Activated T-cell treated with anti-CD3 and anti-CD28 coated beads, Interleukin-2, amount 50 U/mL, for 4 hours (primary cell): ENCODE results near the gene CHDH. TPM values are rescaled to one million over a fixed set of nuclear protein-coding genes. Genes with fewer than 3 reads are reported as not detected.
A peak's percentile ranks its signal among the peaks of the same experiment; 100 is the strongest.

Experiments used
- ATAC-seq, 2 donors: fragments of 200-7000 bp; cut with Tn5 transposase; one replicate each; pipeline ENCODE4 v1.10.0; 2021
- DNase-seq: peaks from one replicate; pipeline ENCODE4 v3.0.0-alpha.2; 2020
- H3K27me3 Mint-ChIP-seq: one replicate; pipeline ENCODE4 v1.8.0; 2021; ENCODE audit warnings: low read depth, mixed read lengths
- H3K36me3 Mint-ChIP-seq: one replicate; pipeline ENCODE4 v1.8.0; 2022; ENCODE audit warnings: mixed read lengths; ENCODE audit not compliant: insufficient read depth
- H3K4me1 Mint-ChIP-seq: one replicate; pipeline ENCODE4 v1.8.0; 2021; ENCODE audit warnings: low read depth, mixed read lengths
- H3K4me3 Mint-ChIP-seq: one replicate; pipeline ENCODE4 v1.8.0; 2021; ENCODE audit warnings: mild to moderate bottlenecking, moderate library complexity, mixed read lengths
- H3K9me3 Mint-ChIP-seq: one replicate; pipeline ENCODE4 v1.8.0; 2021; ENCODE audit warnings: mixed read lengths
- total RNA-seq, 3 donors: library from RNA; stranded (reverse); gene quantifications; one replicate each; pipeline ENCODE4 v1.2.1, GENCODE V29; 2021

CHDH gene
- total RNA-seq, 3 donors from 2014 or later = 0.38 to 0.69 (median 0.46) TPM

DNA sequence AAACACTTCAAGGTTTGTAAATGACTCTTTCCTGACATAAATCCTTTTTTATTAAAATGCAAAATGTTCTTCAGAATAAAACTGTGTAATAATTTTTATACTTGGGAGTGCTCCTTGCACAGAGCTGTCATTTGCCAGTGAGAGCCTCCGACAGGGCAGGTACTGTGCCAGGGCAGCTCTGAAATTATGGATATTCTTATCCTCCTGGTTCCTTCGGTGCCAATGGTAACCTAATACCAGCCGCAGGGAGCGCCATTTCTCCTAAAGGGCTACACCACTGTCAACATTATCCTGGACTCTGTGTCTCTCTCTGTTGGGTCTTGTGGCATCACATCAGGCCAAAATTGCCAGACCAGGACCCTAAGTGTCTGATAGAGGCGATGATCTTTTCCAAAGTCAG lies 33.0 kb downstream of the CHDH start:
- Mint-ChIP-seq H3K4me1 (no peaks in the 10 kb centered on the region), H3K4me3 (no peak overlapping the region), H3K9me3 (no peaks in the 10 kb centered on the region), H3K27me3 (no peaks in the 10 kb centered on the region), H3K36me3 (no peaks in the 10 kb centered on the region)
- no peak for DNase-seq
- no peak for ATAC-seq

DNA sequence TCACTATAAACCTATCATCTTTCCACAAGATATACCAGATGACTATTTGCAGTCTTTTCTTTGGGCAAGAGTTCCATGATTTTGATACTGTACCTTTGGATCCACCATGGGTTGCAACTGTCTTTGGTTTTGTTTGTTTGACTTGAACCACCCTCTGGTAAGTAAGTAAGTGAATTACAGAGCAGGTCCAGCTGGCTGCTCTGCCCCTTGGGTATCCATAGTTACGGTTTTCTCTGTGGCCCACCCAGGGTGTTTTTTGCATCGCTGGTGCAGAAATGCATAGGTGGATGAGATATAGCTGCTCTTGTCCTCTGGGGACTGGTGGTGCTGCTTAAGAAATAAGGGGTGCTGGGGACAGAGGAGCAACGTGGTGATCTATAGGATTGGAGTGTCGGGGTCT lies 33.8 kb downstream of the CHDH start:
- Mint-ChIP-seq H3K4me3 (no peak overlapping the region), H3K9me3 (no peaks in the 10 kb centered on the region), H3K36me3 (no peaks in the 10 kb centered on the region), H3K27me3 (no peaks in the 10 kb centered on the region), H3K4me1 (no peaks in the 10 kb centered on the region)
- ATAC-seq = no peak
- DNase-seq = no peak

DNA sequence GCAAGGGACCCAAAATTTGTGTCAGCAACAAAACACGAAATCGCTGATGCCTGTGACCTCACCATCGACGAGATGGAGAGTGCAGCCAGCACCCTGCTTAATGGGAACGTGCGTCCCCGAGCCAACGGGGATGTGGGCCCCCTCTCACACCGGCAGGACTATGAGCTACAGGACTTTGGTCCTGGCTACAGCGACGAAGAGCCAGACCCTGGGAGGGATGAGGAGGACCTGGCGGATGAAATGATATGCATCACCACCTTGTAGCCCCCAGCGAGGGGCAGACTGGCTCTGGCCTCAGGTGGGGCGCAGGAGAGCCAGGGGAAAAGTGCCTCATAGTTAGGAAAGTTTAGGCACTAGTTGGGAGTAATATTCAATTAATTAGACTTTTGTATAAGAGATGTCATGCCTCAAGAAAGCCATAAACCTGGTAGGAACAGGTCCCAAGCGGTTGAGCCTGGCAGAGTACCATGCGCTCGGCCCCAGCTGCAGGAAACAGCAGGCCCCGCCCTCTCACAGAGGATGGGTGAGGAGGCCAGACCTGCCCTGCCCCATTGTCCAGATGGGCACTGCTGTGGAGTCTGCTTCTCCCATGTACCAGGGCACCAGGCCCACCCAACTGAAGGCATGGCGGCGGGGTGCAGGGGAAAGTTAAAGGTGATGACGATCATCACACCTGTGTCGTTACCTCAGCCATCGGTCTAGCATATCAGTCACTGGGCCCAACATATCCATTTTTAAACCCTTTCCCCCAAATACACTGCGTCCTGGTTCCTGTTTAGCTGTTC lies 34.9 kb downstream of the CHDH start:
- no peak overlapping the region for H3K4me3 Mint-ChIP-seq
- ATAC-seq = no peak
- no peak for DNase-seq
- H3K27me3 Mint-ChIP-seq = peaks cover 3% of the 10 kb centered on the region
- no peaks in the 10 kb centered on the region for H3K9me3 Mint-ChIP-seq
- no peaks in the 10 kb centered on the region for H3K4me1 Mint-ChIP-seq
- H3K36me3 Mint-ChIP-seq = no peaks in the 10 kb centered on the region

DNA sequence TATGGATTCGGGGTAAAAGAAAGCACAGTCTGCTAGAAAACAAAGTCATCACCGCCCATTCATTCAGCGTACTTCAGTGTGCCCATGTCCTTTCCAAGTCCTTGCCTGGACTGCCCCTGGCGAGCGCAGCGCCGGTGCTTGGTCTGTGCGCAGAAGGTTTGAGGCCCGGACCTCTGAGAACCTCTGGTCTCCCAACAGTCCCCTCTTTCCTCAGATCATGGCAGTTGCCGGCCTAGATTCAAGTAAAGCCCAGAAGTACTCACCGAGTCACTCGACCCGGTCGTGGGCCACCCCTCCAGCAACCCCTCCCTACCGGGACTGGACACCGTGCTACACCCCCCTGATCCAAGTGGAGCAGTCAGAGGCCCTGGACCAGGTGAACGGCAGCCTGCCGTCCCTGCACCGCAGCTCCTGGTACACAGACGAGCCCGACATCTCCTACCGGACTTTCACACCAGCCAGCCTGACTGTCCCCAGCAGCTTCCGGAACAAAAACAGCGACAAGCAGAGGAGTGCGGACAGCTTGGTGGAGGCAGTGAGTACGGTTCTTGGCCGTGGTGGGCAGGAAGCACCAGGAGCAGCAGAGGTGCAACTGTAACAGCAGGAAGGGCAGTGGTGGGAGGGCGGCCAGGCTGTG lies 36.3 kb downstream of the CHDH start:
- H3K4me3 Mint-ChIP-seq = no peak overlapping the region
- H3K4me1 Mint-ChIP-seq = no peaks in the 10 kb centered on the region
- no peak for ATAC-seq
- no peaks in the 10 kb centered on the region for H3K9me3 Mint-ChIP-seq
- DNase-seq = no peak
- H3K36me3 Mint-ChIP-seq = no peaks in the 10 kb centered on the region
- peaks cover 3% of the 10 kb centered on the region for H3K27me3 Mint-ChIP-seq

DNA sequence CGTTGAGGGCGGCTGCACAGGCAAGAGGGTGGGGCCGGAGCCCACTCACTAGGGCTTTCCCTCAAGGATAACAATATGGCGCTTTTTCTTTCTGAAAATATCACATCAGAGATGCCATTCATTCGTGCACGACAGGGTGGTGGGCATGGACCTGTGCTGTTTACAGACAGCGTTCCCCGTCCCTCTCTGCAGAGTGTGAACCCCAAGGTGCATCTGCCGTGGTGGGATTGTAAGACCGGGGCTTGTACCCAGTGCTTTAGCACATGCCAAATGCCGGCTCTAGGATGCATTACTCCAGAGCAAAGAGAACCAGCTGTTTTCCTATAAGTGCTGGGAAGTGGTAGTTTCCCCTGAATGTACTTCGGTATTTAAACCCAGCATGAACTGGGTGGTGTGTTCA lies 37.0 kb downstream of the CHDH start:
- DNase-seq = no peak
- H3K27me3 Mint-ChIP-seq = peaks cover 3% of the 10 kb centered on the region
- H3K4me3 Mint-ChIP-seq = no peak overlapping the region
- no peaks in the 10 kb centered on the region for H3K4me1 Mint-ChIP-seq
- no peaks in the 10 kb centered on the region for H3K36me3 Mint-ChIP-seq
- ATAC-seq = no peak
- no peaks in the 10 kb centered on the region for H3K9me3 Mint-ChIP-seq

DNA sequence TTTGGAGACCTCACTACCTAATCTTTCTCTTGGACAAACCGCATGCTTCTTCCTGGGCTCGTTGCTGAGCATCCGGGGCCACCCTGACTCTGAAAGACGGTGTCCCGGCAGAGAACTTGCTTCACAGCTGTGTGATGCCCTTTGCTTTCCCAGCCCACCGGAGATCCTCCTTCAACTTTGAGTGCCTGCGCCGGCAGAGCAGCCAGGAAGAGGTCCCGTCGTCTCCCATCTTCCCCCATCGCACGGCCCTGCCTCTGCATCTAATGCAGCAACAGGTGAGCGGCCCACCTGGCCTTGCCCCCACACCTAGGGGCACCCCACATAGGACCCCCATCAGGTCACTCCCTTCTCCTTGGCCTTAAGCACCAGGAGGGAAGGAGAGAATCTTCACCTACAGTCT lies 37.7 kb downstream of the CHDH start:
- Mint-ChIP-seq H3K27me3 (peaks cover 3% of the 10 kb centered on the region), H3K4me3 (no peak overlapping the region), H3K9me3 (no peaks in the 10 kb centered on the region), H3K36me3 (no peaks in the 10 kb centered on the region), H3K4me1 (no peaks in the 10 kb centered on the region)
- ATAC-seq (no peak), DNase-seq (no peak)

DNA sequence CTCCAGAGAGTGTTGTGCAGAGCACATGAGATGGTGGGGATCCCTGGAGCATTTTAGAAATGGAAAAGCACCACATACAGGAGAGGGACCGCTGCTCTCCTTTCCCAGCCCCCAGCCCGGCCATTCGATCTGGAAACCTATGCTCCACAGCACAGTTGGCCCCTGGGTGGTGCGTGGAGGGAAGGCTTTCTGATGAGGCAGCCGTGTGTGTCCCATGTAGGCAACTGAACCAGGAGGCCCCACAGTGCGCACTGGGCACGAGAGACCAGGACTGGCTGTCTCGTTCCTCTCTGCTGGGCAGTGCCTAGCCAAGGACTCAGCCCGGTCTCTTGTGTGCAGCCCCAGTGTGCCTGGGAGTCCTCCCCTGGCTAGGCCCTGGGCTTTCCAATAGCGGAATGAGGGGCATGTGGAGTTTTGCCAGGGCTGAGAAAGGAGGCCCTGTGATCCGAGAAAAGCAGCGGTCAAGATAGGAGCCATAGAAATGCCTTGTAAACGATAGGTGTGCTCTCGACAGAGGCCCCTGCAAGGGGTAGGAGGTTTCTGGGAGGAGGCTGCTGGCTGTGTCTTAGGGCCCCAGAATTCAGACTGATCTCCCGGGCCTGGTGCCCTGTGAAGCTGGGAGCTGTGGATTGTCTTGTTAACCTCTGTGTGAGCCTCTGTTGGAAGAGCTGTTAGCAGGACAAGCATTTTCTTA lies 39.0 kb downstream of the CHDH start:
- H3K36me3 Mint-ChIP-seq = no peaks in the 10 kb centered on the region
- no peaks in the 10 kb centered on the region for H3K9me3 Mint-ChIP-seq
- H3K27me3 Mint-ChIP-seq = peaks cover 3% of the 10 kb centered on the region
- H3K4me1 Mint-ChIP-seq = no peaks in the 10 kb centered on the region
- no peak overlapping the region for H3K4me3 Mint-ChIP-seq
- ATAC-seq (no peak), DNase-seq (no peak)

DNA sequence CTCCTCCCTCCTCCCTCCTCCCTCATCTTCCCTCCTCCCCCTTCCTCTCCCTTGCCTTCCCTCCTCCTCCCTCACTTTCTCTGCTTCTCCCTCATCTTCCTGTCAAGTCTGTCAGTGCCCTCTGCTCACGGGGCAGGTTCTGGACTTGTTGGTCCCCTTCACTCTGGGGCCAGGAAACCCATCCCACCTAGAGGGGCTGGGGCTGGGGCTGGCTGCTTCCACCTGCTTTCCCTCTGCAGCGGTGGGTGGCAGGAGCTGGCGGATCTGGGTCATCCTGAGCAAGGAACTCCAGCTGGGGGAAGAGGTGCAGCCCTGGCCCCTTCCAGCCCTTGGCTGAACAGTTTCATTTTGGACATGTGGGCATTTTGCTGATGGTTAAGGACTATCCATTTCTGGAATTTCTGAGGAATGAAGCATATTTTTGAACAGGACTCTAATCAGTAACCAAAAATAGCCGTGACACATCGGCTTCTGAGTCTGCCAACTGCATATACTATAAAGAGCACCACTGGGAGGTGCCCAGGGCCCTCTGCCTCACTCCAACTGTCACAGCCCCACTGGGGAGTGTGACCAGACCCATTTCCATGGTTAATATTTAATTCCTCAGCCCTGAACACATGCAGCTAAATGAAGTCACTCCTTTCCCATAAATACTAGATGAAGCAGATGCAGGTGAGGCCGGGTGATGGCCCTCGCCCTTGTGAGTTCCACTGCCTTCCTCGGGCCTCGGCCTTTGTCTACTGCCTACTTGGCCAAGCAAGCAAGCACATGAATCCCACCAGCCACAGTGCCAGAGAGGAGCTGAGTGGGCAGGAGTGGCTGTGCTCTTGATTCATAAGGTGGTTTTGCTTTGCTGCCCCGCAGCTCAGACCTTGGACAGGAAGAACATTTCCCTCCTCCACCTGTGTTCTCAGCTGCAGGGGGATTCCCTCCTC lies 39.8 kb downstream of the CHDH start:
- Mint-ChIP-seq H3K27me3 (peaks cover 3% of the 10 kb centered on the region), H3K9me3 (no peaks in the 10 kb centered on the region), H3K4me3 (no peak overlapping the region), H3K4me1 (no peaks in the 10 kb centered on the region), H3K36me3 (no peaks in the 10 kb centered on the region)
- no peak for ATAC-seq
- DNase-seq = no peak

DNA sequence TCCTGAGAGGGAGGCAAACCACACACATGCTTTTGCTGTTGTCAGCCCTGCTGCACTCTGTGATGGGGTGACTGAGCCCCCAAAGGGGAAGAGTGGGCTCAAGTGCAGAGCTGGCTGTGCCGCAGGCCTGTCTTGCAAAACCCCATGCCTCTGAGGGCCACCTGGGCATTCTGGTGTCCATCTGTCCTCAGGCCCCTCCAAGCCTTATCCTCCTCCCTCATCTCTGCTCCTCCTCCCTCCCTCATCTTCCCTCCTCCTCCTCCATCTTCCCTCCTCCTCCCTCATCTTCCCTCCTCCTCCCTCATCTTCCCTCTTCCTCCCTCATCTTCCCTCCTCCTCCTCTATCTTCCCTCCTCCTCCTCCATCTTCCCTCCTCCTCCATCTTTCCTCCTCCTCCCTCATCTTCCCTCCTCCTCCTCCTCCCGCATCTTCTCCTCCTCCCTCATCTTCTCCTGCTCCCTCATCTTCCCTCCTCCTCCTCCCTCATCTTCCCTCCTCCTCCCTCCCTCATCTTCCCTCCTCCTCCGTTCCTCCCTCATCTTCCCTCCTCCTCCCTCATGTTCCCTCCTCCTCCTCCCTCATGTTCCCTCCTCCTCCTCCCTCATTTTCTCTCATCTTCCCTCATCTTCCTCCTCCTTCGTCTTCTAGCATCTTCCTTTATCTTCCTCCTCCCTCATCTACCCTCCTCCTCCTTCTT lies 40.6 kb downstream of the CHDH start:
- DNase-seq (no peak), ATAC-seq (no peak)
- Mint-ChIP-seq H3K4me3 (no peak overlapping the region), H3K9me3 (no peaks in the 10 kb centered on the region), H3K4me1 (no peaks in the 10 kb centered on the region), H3K36me3 (no peaks in the 10 kb centered on the region), H3K27me3 (peaks cover 3% of the 10 kb centered on the region)

DNA sequence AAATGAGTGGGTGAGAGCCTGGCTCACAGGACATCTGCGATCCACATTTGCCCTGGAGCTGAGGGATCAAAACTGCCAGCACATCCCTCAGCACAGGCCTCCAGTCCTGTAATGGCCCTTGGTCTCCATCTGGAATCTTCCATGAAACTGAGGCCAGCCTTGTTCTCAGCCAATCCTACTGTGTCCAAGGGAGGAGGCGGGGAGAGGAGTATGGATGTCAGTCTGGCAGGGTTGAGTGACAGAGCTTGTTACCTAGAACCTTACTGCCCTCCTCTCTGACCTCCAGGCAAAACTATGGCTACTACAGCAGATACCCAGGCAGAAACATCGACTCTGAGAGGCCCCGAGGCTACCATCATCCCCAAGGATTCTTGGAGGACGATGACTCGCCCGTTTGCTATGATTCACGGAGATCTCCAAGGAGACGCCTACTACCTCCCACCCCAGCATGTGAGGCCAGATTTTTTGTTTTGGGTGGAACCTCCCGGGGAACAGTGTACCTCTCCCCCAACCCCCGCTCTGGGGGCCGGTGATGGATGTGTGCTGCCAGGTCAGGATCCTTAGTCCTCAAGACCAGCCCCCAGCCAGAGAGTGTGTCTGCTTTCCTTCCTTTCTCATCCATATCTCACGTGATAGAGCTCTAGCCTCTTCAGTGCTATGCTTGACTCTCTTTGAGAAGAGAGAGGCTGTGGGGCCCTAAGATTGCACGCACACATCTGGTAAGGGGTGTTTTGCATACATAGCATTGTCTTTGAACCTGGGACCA lies 41.3 kb downstream of the CHDH start:
- Mint-ChIP-seq H3K4me3 (no peak overlapping the region), H3K36me3 (no peaks in the 10 kb centered on the region), H3K9me3 (no peaks in the 10 kb centered on the region), H3K27me3 (peaks cover 3% of the 10 kb centered on the region), H3K4me1 (no peaks in the 10 kb centered on the region)
- DNase-seq (no peak), ATAC-seq (peak in 1 of 2 donors; percentile 4)

DNA sequence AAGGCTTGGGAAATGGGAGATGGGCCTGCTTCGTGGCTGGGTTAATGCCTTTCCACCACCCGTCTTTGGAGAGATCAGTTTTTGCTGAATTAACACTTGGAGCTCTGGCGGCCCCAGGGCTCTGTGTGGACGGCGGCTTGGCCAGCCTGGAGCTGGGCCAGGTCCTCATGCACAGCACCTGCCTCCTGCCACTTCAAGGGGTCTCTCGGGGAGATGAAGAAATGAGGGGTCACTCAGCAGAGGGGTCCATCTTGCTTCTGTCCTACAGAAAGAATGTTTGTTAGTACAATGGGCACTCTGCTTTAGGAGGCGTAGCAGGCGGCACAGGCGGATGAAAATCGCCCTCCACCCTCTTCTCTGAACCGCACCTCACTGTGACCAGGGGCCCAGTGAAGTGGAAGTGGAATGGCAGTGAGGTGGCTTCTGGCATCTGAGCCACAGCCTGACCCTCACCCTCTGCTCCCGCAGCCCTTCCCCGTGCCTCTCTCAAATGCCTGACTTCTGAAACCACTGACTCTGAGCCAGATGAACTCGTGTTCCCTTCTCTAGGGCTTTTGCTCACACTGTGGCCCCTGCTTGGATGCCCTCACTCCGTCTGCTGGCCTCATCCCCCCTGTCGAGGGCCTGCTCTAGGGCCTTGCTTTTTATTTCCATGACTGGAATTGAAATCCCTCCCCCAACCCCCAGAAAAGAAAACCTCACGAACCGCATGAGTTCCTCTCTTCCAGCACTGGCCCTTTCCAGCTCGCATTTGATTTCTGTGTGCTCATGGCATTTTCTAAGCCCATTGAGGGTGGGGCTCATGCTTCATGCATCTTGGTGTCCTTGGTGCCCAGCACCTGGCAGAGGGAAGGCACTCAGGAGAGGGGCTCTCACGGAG lies 42.2 kb downstream of the CHDH start:
- Mint-ChIP-seq H3K27me3 (peaks cover 3% of the 10 kb centered on the region), H3K4me1 (no peaks in the 10 kb centered on the region), H3K36me3 (no peaks in the 10 kb centered on the region), H3K4me3 (no peak overlapping the region), H3K9me3 (no peaks in the 10 kb centered on the region)
- DNase-seq (no peak), ATAC-seq (no peak)

DNA sequence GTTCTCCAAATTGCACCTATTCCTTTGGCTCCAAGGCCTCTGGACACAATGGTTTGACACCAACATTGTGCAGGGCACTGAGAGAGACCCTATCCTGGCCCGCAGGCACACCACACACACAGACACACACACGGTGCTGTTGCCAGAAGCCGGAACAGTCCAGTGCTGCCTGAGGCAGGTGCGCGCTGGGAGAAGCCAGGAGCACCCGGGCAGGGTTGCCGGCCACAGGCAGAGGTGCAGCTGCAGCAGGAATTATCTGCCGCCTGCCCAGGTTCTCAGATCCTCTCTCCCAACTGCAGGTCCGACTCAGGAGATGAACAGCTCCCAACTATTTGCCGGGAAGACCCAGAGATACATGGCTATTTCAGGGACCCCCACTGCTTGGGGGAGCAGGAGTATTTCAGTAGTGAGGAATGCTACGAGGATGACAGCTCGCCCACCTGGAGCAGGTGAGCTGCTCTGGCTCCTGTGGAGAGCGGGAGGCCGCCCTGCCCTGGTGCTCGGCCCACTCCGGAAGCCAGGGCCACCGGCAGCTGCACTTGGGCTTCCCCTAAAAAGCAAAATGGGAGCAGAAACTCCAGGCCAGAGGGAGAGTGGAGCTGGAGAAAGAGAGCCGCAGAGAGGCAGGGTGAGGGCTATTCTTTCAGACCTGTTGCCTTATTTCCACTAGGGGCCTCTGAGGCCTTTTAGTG lies 42.9 kb downstream of the CHDH start:
- ATAC-seq = no peak
- no peak for DNase-seq
- no peaks in the 10 kb centered on the region for H3K9me3 Mint-ChIP-seq

More for the DNA sequence above, 42.9 kb downstream of the CHDH start:
- H3K36me3 Mint-ChIP-seq = no peaks in the 10 kb centered on the region
- peaks cover 3% of the 10 kb centered on the region for H3K27me3 Mint-ChIP-seq
- H3K4me3 Mint-ChIP-seq = no peak overlapping the region
- no peaks in the 10 kb centered on the region for H3K4me1 Mint-ChIP-seq
